ENCODE measurements around the gene KPNA6.
A peak's percentile ranks its signal among the peaks of the same experiment; 100 is the strongest.
"Not testable (repeated sequence)": the region's sequence is repeated elsewhere in the genome, so short reads cannot be mapped to it uniquely, and the experiment has no call there.

The KPNA6 gene

GRCh38 chr1:32107742-32108661, at the start of gene KPNA6:
Gene KPNA6 (plus strand): TSS chr1:32108056. CDS start chr1:32108131, 75 bp downstream.
- peak; percentile 75 to 83 for DNase-seq (ENCODE audit: low read depth in 1 of 2, low spot score in 1 of 2)

- DNase-seq (ENCODE audit: low read depth in 1 of 2, low spot score in 1 of 2), result no peak
These were observed 46.9 kb upstream of the KPNA6 start for GRCh38 chr1:32060914-32061313.

- DNase-seq (ENCODE audit: low read depth in 1 of 2, low spot score in 1 of 2), result no peak
These were observed 45.0 kb upstream of the KPNA6 start for GRCh38 chr1:32062867-32063230.

GRCh38 chr1:32063261-32063681, 44.6 kb upstream of the KPNA6 start:
- DNase-seq (ENCODE audit: low read depth in 1 of 2, low spot score in 1 of 2), result no peak

- DNase-seq (ENCODE audit: low read depth in 1 of 2, low spot score in 1 of 2), result not testable (repeated sequence)
These were observed 42.0 kb upstream of the KPNA6 start for GRCh38 chr1:32065613-32066488.

- DNase-seq (ENCODE audit: low read depth in 1 of 2, low spot score in 1 of 2), result no peak
These were observed 41.4 kb upstream of the KPNA6 start for GRCh38 chr1:32066489-32066873.

GRCh38 chr1:32068957-32069588, 38.8 kb upstream of the KPNA6 start:
- DNase-seq (ENCODE audit: low read depth in 1 of 2, low spot score in 1 of 2), result no peak

- no peak for DNase-seq (ENCODE audit: low read depth in 1 of 2, low spot score in 1 of 2)
These were observed 35.9 kb upstream of the KPNA6 start for GRCh38 chr1:32071758-32072621.

- peak; percentile 84 to 85 for DNase-seq (ENCODE audit: low read depth in 1 of 2, low spot score in 1 of 2)
These were observed 35.1 kb upstream of the KPNA6 start, which contains the start of gene TMEM39B for GRCh38 chr1:32072622-32073298. Gene TMEM39B (plus strand): TSS chr1:32072939. CDS start chr1:32073048, 109 bp downstream.

GRCh38 chr1:32073299-32074229, 34.3 kb upstream of the KPNA6 start:
- no peak for DNase-seq (ENCODE audit: low read depth in 1 of 2, low spot score in 1 of 2)

GRCh38 chr1:32074841-32075240, 33.0 kb upstream of the KPNA6 start:
- DNase-seq (ENCODE audit: low read depth in 1 of 2, low spot score in 1 of 2), result no peak

GRCh38 chr1:32077451-32077850, 30.4 kb upstream of the KPNA6 start:
- no peak for DNase-seq (ENCODE audit: low read depth in 1 of 2, low spot score in 1 of 2)

GRCh38 chr1:32082022-32082421, 25.8 kb upstream of the KPNA6 start:
- DNase-seq (ENCODE audit: low read depth in 1 of 2, low spot score in 1 of 2), result no peak

GRCh38 chr1:32086381-32086780, 21.5 kb upstream of the KPNA6 start:
- not testable (repeated sequence) for DNase-seq (ENCODE audit: low read depth in 1 of 2, low spot score in 1 of 2)

GRCh38 chr1:32091176-32091575, 16.7 kb upstream of the KPNA6 start:
- no peak for DNase-seq (ENCODE audit: low read depth in 1 of 2, low spot score in 1 of 2)

GRCh38 chr1:32091591-32091990, 16.3 kb upstream of the KPNA6 start:
- no peak for DNase-seq (ENCODE audit: low read depth in 1 of 2, low spot score in 1 of 2)

GRCh38 chr1:32094746-32095521, 12.9 kb upstream of the KPNA6 start:
- no peak for DNase-seq (ENCODE audit: low read depth in 1 of 2, low spot score in 1 of 2)

- DNase-seq (ENCODE audit: low read depth in 1 of 2, low spot score in 1 of 2), result no peak
These were observed 8.4 kb upstream of the KPNA6 start for GRCh38 chr1:32099426-32099825.

All from stimulated activated CD4-positive, alpha-beta T cell treated with anti-CD3 and anti-CD28 coated beads, Interleukin-15, amount 100 ng/mL, for 1 hour (primary cell).